ENCODE measurements around the gene SLC4A3.

SLC4A3 gene

GRCh38 chr2:219656526-219656925 lies 29.1 kb downstream of the SLC4A3 start:
- Histone ChIP-seq H3K4me1 (ENCODE audit: control insufficient read depth in 1 of 2, insufficient read depth in 1 of 2, low read depth in 1 of 2, low read length in 1 of 2) (no peaks in the 10 kb centered on the region), H3K27me3 (peaks cover 80% of the 10 kb centered on the region), H3K9me3 (no peaks in the 10 kb centered on the region), H3K36me3 (no peaks in the 10 kb centered on the region), H3K27ac (no peak overlapping the region), H3K4me3 (ENCODE audit: low read depth in 1 of 2, low read length in 1 of 2) (no peak overlapping the region)
- TF ChIP-seq, protein P1, sequence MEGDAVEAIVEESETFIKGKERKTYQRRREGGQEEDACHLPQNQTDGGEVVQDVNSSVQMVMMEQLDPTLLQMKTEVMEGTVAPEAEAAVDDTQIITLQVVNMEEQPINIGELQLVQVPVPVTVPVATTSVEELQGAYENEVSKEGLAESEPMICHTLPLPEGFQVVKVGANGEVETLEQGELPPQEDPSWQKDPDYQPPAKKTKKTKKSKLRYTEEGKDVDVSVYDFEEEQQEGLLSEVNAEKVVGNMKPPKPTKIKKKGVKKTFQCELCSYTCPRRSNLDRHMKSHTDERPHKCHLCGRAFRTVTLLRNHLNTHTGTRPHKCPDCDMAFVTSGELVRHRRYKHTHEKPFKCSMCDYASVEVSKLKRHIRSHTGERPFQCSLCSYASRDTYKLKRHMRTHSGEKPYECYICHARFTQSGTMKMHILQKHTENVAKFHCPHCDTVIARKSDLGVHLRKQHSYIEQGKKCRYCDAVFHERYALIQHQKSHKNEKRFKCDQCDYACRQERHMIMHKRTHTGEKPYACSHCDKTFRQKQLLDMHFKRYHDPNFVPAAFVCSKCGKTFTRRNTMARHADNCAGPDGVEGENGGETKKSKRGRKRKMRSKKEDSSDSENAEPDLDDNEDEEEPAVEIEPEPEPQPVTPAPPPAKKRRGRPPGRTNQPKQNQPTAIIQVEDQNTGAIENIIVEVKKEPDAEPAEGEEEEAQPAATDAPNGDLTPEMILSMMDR (IDR thresholded peaks at IDR 0.05), result no peak

- Histone ChIP-seq H3K36me3 (no peaks in the 10 kb centered on the region), H3K27me3 (peaks cover 63% of the 10 kb centered on the region), H3K9me3 (no peaks in the 10 kb centered on the region), H3K4me1 (ENCODE audit: control insufficient read depth in 1 of 2, insufficient read depth in 1 of 2, low read depth in 1 of 2, low read length in 1 of 2) (no peaks in the 10 kb centered on the region), H3K4me3 (ENCODE audit: low read depth in 1 of 2, low read length in 1 of 2) (no peak overlapping the region), H3K27ac (no peak overlapping the region)
- TF ChIP-seq, protein P1 (IDR thresholded peaks at IDR 0.05), result no peak
These were observed 30.9 kb downstream of the SLC4A3 start for GRCh38 chr2:219658196-219658846.

DNA sequence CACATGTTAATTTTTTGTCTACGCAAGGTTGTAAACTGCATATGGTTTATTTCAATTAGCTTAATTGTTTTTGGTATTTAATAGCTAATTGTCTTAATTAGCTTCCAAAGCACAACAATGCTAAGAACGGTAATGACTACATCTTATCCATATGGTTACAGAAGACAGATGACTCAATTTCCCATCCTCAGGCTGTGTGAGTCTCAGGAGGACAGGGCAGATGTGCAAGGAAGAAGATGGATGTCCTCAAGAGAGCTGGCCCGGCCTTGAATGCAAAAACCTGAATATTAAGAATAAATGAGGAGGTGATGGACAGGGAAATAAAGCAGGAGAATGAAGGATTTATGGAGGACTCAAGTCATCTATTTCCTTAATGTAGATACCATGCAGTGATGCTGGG lies 31.4 kb downstream of the SLC4A3 start:
- no peak overlapping the region for H3K27ac ChIP-seq
- TF ChIP-seq, protein P1 (IDR thresholded peaks at IDR 0.05), result no peak
- no peaks in the 10 kb centered on the region for H3K9me3 ChIP-seq
- no peaks in the 10 kb centered on the region for H3K36me3 ChIP-seq
- H3K27me3 ChIP-seq, result peaks cover 58% of the 10 kb centered on the region
- H3K4me1 ChIP-seq (ENCODE audit: control insufficient read depth in 1 of 2, insufficient read depth in 1 of 2, low read depth in 1 of 2, low read length in 1 of 2), result no peaks in the 10 kb centered on the region
- H3K4me3 ChIP-seq (ENCODE audit: low read depth in 1 of 2, low read length in 1 of 2), result no peak overlapping the region

GRCh38 chr2:219661197-219661954 lies 33.9 kb downstream of the SLC4A3 start:
- H3K27ac ChIP-seq, result no peak overlapping the region
- TF ChIP-seq, protein P1 (IDR thresholded peaks at IDR 0.05), result no peak
- H3K27me3 ChIP-seq, result peaks cover 35% of the 10 kb centered on the region
- no peaks in the 10 kb centered on the region for H3K4me1 ChIP-seq (ENCODE audit: control insufficient read depth in 1 of 2, insufficient read depth in 1 of 2, low read depth in 1 of 2, low read length in 1 of 2)
- H3K9me3 ChIP-seq, result no peaks in the 10 kb centered on the region
- no peaks in the 10 kb centered on the region for H3K36me3 ChIP-seq
- no peak overlapping the region for H3K4me3 ChIP-seq (ENCODE audit: low read depth in 1 of 2, low read length in 1 of 2)

DNA sequence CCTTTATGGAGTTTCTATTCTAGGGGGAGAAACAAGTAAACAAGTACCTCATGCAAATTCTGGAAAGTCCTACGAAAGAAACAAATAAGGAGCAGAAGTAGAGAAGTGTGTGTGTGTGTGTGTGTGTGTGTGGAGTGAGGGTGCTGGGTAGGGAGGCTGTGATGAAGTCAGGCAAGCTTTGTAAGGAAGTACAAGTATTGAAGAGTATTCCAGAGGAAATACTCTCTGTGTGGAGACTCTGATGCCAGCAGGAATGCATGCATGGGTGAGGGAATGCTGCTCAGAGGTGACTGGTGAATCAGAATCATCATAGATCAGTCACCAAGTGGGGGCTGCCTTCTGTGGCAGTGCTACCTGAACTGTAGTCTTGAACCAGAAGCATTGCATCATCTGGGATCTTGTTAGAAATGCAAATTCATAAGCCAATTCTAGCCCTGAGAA lies 34.5 kb downstream of the SLC4A3 start:
- Histone ChIP-seq H3K4me3 (ENCODE audit: low read depth in 1 of 2, low read length in 1 of 2) (no peak overlapping the region), H3K9me3 (no peaks in the 10 kb centered on the region), H3K27me3 (peaks cover 30% of the 10 kb centered on the region), H3K27ac (no peak overlapping the region), H3K4me1 (ENCODE audit: control insufficient read depth in 1 of 2, insufficient read depth in 1 of 2, low read depth in 1 of 2, low read length in 1 of 2) (no peaks in the 10 kb centered on the region), H3K36me3 (no peaks in the 10 kb centered on the region)
- TF ChIP-seq, protein P1 (IDR thresholded peaks at IDR 0.05), result no peak

Data from neutrophil (primary cell).